DND-41 (cell line): ENCODE data around the gene PCBP1.
"Not testable (repeated sequence)": the region's sequence is repeated elsewhere in the genome, so short reads cannot be mapped to it uniquely, and the experiment has no call there.

Source experiments
- ATAC-seq: fragments of 200-7000 bp; cut with Tn5 transposase; 3 replicates; pipeline ENCODE4 v1.9.1; 2021; ENCODE audit warnings: low read depth; ENCODE audit not compliant: insufficient read depth
- DNase-seq: peaks from one replicate; pipeline ENCODE4 v3.0.0-alpha.2; 2020
- H2AFZ ChIP-seq: 2 replicates; pipeline ENCODE4 v1.6.0; 2012; ENCODE audit warnings: low read depth, low read length
- H3K27ac ChIP-seq: 2 replicates; pipeline ENCODE4 v1.5.1; 2012; ENCODE audit warnings: low read length, inconsistent platforms
- H3K27me3 ChIP-seq: fragments of 200-600 bp; sonication (generic); 2 replicates; pipeline ENCODE4 v1.6.0; 2012; ENCODE audit warnings: low read length, mild to moderate bottlenecking, inconsistent platforms; ENCODE audit not compliant: insufficient read depth, poor library complexity
- H3K36me3 ChIP-seq: 2 replicates; pipeline ENCODE4 v1.5.1; 2012; ENCODE audit warnings: low read length, inconsistent platforms; ENCODE audit not compliant: insufficient read depth
- H3K4me1 ChIP-seq: 2 replicates; pipeline ENCODE4 v1.5.1; 2012; ENCODE audit warnings: mild to moderate bottlenecking, low read length; ENCODE audit not compliant: insufficient read depth
- H3K4me2 ChIP-seq: 2 replicates; pipeline ENCODE4 v1.6.0; 2012; ENCODE audit warnings: mild to moderate bottlenecking, moderate library complexity, low read length, inconsistent platforms; ENCODE audit not compliant: insufficient read depth
- H3K4me3 ChIP-seq, 2 experiments: fragments of 200-600 bp in 1 of 2; shearing (Covaris generic) in 1 of 2; 2 replicates each; pipeline ENCODE4 v1.5.1; 2012 to 2016; ENCODE audit warnings: inconsistent platforms in 2 of 2, low read length in 2 of 2, mild to moderate bottlenecking in 2 of 2, low read depth in 1 of 2, moderate library complexity in 1 of 2
- H3K79me2 ChIP-seq: 2 replicates; pipeline ENCODE4 v1.6.0; 2012; ENCODE audit warnings: low read length, inconsistent platforms; ENCODE audit not compliant: insufficient read depth
- H3K9ac ChIP-seq: 2 replicates; pipeline ENCODE4 v1.6.0; 2012; ENCODE audit warnings: low read depth, mild to moderate bottlenecking, inconsistent platforms, low read length, moderate library complexity
- H3K9me3 ChIP-seq: 2 replicates; pipeline ENCODE4 v1.5.1; 2012; ENCODE audit warnings: low read length, moderate library complexity, mild to moderate bottlenecking, inconsistent platforms; ENCODE audit not compliant: insufficient read depth, severe bottlenecking
- H4K20me1 ChIP-seq: 2 replicates; pipeline ENCODE4 v1.6.0; 2012; ENCODE audit warnings: low read length; ENCODE audit not compliant: insufficient read depth
- CTCF ChIP-seq: IDR thresholded peaks from 2 replicates; pipeline ENCODE4 v1.5.1; 2012; ENCODE audit warnings: borderline replicate concordance, low read length, moderate library complexity, mild to moderate bottlenecking; ENCODE audit not compliant: poor library complexity, severe bottlenecking; ENCODE audit errors: extremely low read depth
- EZH2 ChIP-seq: IDR thresholded peaks from 3 replicates; pipeline ENCODE4 v1.6.1; 2012; ENCODE audit warnings: borderline replicate concordance, low read depth, mild to moderate bottlenecking, moderate library complexity, low read length, inconsistent platforms; ENCODE audit not compliant: severe bottlenecking

PCBP1 gene

DNA sequence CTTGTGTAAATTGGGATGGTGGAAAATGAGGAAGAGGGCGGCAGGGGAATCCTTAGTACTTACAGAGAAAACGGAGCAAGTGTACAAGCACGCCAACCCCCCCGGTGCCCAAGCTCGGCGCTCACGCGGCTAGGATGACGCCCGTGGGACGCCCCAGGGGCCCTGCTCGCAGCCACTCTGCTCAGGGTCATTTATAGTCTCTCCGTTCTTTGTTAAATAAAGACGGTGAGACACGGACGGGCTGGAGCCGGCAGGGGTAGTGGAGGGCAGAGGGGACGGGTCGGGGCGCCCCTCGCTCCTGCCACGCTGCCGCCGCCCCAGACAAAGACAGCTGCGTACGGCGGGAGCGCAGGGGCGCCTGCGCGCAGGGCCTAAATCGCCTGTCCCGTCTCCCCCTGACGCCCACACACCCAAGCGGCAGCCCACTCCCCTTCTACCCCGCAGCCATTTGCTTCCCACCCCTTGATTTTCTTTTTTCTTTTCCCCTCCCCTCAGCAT, 37.8 kb downstream of the PCBP1 start:
- TF ChIP-seq EZH2 = no peak
- no peaks in the 10 kb centered on the region for H3K9me3 ChIP-seq
- peak overlapping the region; percentile 58 to 59 for H3K4me3 ChIP-seq
- H2AFZ ChIP-seq = peak overlapping the region; percentile 80
- peak overlapping the region; percentile 96 for H3K9ac ChIP-seq
- peaks cover 42% of the 10 kb centered on the region for H3K4me1 ChIP-seq
- ATAC-seq (peak; percentile 71), DNase-seq (peak; percentile 81)
- H3K79me2 ChIP-seq = peaks cover 10% of the 10 kb centered on the region; the same call in 1 of the 2 replicates
- H4K20me1 ChIP-seq = no peaks in the 10 kb centered on the region
- H3K4me2 ChIP-seq = peak overlapping the region; percentile 62
- no peaks in the 10 kb centered on the region for H3K27me3 ChIP-seq
- H3K36me3 ChIP-seq = no peaks in the 10 kb centered on the region
- peak overlapping the region; percentile 89 for H3K27ac ChIP-seq

- no peaks in the 10 kb centered on the region for H3K36me3 ChIP-seq
- peak overlapping the region; percentile 80 for H2AFZ ChIP-seq
- DNase-seq (peak; percentile 39), ATAC-seq (peak; percentile 13; the same call in 1 of the 3 replicates)
- peak overlapping the region; percentile 89 for H3K27ac ChIP-seq
- TF ChIP-seq EZH2 = no peak
- no peak for TF ChIP-seq CTCF
- peak overlapping the region; percentile 96 for H3K9ac ChIP-seq
- no peaks in the 10 kb centered on the region for H4K20me1 ChIP-seq
- peak overlapping the region; percentile 58 to 59; a peak in 3 of 4 replicates for H3K4me3 ChIP-seq
- H3K9me3 ChIP-seq = no peaks in the 10 kb centered on the region
- H3K27me3 ChIP-seq = no peaks in the 10 kb centered on the region
- H3K4me1 ChIP-seq = peaks cover 42% of the 10 kb centered on the region
- peaks cover 10% of the 10 kb centered on the region; the same call in 1 of the 2 replicates for H3K79me2 ChIP-seq
- H3K4me2 ChIP-seq = peak overlapping the region; percentile 62
These were observed 38.2 kb downstream of the PCBP1 start for GRCh38 chr2:70125498-70125898.

DNA sequence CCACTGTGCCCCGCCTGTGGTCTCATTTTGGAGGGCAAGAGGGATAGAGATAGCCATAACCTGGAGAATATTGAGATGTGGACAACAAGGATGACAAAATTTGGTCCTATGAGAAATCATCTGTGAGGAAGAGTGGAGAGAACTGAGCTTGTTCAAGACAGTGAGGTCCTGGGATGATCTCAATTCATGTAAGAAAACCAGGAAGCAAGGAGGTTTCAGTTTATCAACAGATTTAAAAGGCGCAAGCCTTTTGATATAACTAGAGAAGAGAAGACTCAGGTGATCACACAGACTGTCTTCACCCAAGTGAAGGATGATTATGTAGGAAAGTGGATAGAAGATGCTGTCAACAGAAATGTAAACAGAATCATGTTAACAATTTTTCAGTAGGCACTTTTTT, 39.1 kb downstream of the PCBP1 start:
- Histone ChIP-seq H3K9ac (peak overlapping the region; percentile 13; the same call in 1 of the 2 replicates), H3K4me2 (no peak overlapping the region), H3K4me1 (peaks cover 49% of the 10 kb centered on the region)

GRCh38 chr2:70128005-70128404, 40.7 kb downstream of the PCBP1 start:
- DNase-seq (no peak), ATAC-seq (no peak)
- Histone ChIP-seq H3K4me2 (no peak overlapping the region), H3K27me3 (no peaks in the 10 kb centered on the region), H3K9me3 (no peaks in the 10 kb centered on the region), H3K27ac (no peak overlapping the region), H3K4me3 (no peak overlapping the region), H3K9ac (no peak overlapping the region), H3K79me2 (peaks cover 30% of the 10 kb centered on the region), H3K4me1 (peaks cover 60% of the 10 kb centered on the region), H2AFZ (no peak overlapping the region), H3K36me3 (no peaks in the 10 kb centered on the region), H4K20me1 (no peaks in the 10 kb centered on the region)
- TF ChIP-seq CTCF = no peak
- no peak for TF ChIP-seq EZH2

More for the DNA sequence above, 39.1 kb downstream of the PCBP1 start:
- ATAC-seq (no peak), DNase-seq (no peak)
- Histone ChIP-seq H3K27ac (peak overlapping the region; percentile 89), H3K36me3 (no peaks in the 10 kb centered on the region), H2AFZ (peak overlapping the region; percentile 42), H3K79me2 (peaks cover 19% of the 10 kb centered on the region), H3K27me3 (no peaks in the 10 kb centered on the region), H3K4me3 (no peak overlapping the region), H4K20me1 (no peaks in the 10 kb centered on the region), H3K9me3 (no peaks in the 10 kb centered on the region)
- no peak for TF ChIP-seq EZH2

DNA sequence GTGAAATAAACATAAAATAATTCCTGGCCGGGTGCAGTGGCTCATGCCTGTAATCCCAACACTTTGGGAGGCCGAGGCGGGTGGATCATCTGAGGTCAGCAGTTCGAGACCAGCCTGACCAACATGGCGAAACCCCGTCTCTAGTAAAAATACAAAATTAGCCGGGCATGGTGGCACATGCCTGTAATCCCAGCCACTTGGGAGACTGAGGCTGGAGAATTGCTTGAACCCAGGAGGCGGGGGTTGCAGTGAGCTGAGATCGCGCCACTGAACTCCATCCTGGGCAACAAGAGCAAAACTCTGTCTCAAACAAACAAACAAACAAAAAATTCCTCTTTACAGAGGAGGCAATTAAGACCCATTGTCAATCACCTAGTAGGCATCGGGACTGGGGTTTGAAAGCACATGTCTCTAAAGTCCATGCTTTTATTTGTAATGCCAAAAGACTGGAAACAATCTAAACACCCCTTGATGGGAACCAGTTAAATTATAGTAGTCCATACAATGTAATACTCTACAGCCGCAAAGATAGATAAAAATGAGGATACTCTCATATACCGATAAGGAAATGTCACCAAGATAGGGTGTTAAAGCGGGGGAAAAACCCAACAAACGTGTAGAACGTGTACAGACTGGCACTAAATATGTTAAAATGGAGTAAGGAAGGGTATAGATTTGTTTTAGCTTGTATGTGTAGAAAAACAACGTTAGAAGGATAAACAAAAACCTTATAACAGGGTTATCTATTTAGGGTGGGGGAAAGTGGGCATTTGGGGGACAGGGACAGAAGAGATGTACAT, 44.3 kb downstream of the PCBP1 start:
- H2AFZ ChIP-seq = 0 out of 2 replicates have a peak overlapping the region, but pooled peaks have one; percentile 18
- not testable (repeated sequence) for H3K9me3 ChIP-seq, H4K20me1 ChIP-seq, H3K36me3 ChIP-seq, H3K27me3 ChIP-seq, DNase-seq, ATAC-seq
- H3K4me2 ChIP-seq = peak overlapping the region; percentile 71
- peaks cover 67% of the 10 kb centered on the region for H3K4me1 ChIP-seq
- H3K9ac ChIP-seq = peak overlapping the region; percentile 76
- H3K27ac ChIP-seq = peak overlapping the region; percentile 94
- peak overlapping the region; percentile 24 to 60; a peak in 3 of 4 replicates for H3K4me3 ChIP-seq
- peaks cover 19% of the 10 kb centered on the region for H3K79me2 ChIP-seq
